H9 (cell line): ENCODE results near the gene CDH26. TPM values are rescaled to one million over a fixed set of nuclear protein-coding genes. Genes with fewer than 3 reads are reported as not detected.

Experiments
- DNase-seq: peaks from one replicate; pipeline ENCODE4 v3.0.0-alpha.2; 2017
- H2AFZ ChIP-seq: one replicate; pipeline ENCODE4 v1.6.1; 2013; ENCODE audit warnings: mild to moderate bottlenecking, low read length, control low read depth, moderate library complexity
- H2AK5ac ChIP-seq: 2 replicates; pipeline ENCODE4 v1.6.1; 2013; ENCODE audit warnings: low read length, control low read depth, mixed read lengths; ENCODE audit not compliant: insufficient read length
- H2BK120ac ChIP-seq: one replicate; pipeline ENCODE4 v1.6.1; 2013; ENCODE audit warnings: low read depth, mild to moderate bottlenecking, low read length, control low read depth, inconsistent platforms; ENCODE audit not compliant: poor library complexity, severe bottlenecking
- H2BK12ac ChIP-seq: 2 replicates; pipeline ENCODE4 v1.6.1; 2013; ENCODE audit warnings: low read length, control low read depth, mixed read lengths, low read depth; ENCODE audit not compliant: insufficient read length
- H2BK15ac ChIP-seq: 2 replicates; pipeline ENCODE4 v1.6.1; 2013; ENCODE audit warnings: low read depth, low read length, control low read depth
- H2BK20ac ChIP-seq: one replicate; pipeline ENCODE4 v1.6.1; 2013; ENCODE audit warnings: low read depth, mild to moderate bottlenecking, low read length, control low read depth, inconsistent platforms; ENCODE audit not compliant: poor library complexity, severe bottlenecking
- H2BK5ac ChIP-seq: 2 replicates; pipeline ENCODE4 v1.6.1; 2013; ENCODE audit warnings: low read length, control low read depth, mixed read lengths; ENCODE audit not compliant: insufficient read length
- H3K14ac ChIP-seq: 2 replicates; pipeline ENCODE4 v1.6.1; 2013; ENCODE audit warnings: low read length, control low read depth; ENCODE audit not compliant: insufficient read depth
- H3K18ac ChIP-seq: 2 replicates; pipeline ENCODE4 v1.6.1; 2013; ENCODE audit warnings: low read depth, mild to moderate bottlenecking, mixed read lengths, low read length, control low read depth; ENCODE audit not compliant: insufficient read length
- H3K23ac ChIP-seq: 2 replicates; pipeline ENCODE4 v1.6.1; 2013; ENCODE audit warnings: low read length, control low read depth, mixed read lengths, low read depth; ENCODE audit not compliant: insufficient read length
- H3K23me2 ChIP-seq: 2 replicates; pipeline ENCODE4 v1.6.1; 2013; ENCODE audit warnings: low read depth, mild to moderate bottlenecking, mixed read lengths, low read length, control low read depth; ENCODE audit not compliant: insufficient read length, poor library complexity, severe bottlenecking
- H3K27ac ChIP-seq: 2 replicates; pipeline ENCODE4 v1.5.1; 2013; ENCODE audit warnings: low read length, control low read depth, mixed read lengths, low read depth; ENCODE audit not compliant: insufficient read length
- H3K27me3 ChIP-seq: 2 replicates; pipeline ENCODE4 v1.6.1; 2013; ENCODE audit warnings: low read length, control low read depth, inconsistent platforms; ENCODE audit not compliant: insufficient read depth
- H3K4ac ChIP-seq: 2 replicates; pipeline ENCODE4 v1.6.1; 2013; ENCODE audit warnings: low read depth, mild to moderate bottlenecking, control low read depth, inconsistent platforms, low read length, moderate library complexity
- H3K4me1 ChIP-seq: 2 replicates; pipeline ENCODE4 v1.6.1; 2013; ENCODE audit warnings: low read length, control low read depth, inconsistent platforms; ENCODE audit not compliant: insufficient read depth
- H3K4me2 ChIP-seq: 2 replicates; pipeline ENCODE4 v1.6.1; 2013; ENCODE audit warnings: low read length, control low read depth, mixed read lengths; ENCODE audit not compliant: insufficient read length, insufficient read depth
- H3K56ac ChIP-seq: 2 replicates; pipeline ENCODE4 v1.6.1; 2013; ENCODE audit warnings: low read depth, mild to moderate bottlenecking, mixed read lengths, low read length, control low read depth; ENCODE audit not compliant: insufficient read length
- H3K79me1 ChIP-seq: 2 replicates; pipeline ENCODE4 v1.6.1; 2013; ENCODE audit warnings: low read depth, mild to moderate bottlenecking, moderate library complexity, low read length, control low read depth, inconsistent platforms; ENCODE audit not compliant: insufficient read depth, poor library complexity, severe bottlenecking
- H3K79me2 ChIP-seq: 2 replicates; pipeline ENCODE4 v1.6.1; 2013; ENCODE audit warnings: low read length, control low read depth, inconsistent platforms; ENCODE audit not compliant: insufficient read depth
- H3K9ac ChIP-seq: 2 replicates; pipeline ENCODE4 v1.6.1; 2013; ENCODE audit warnings: low read length, control low read depth, mixed read lengths; ENCODE audit not compliant: insufficient read length; ENCODE audit errors: extremely low read depth
- H3K9me3 ChIP-seq: one replicate; pipeline ENCODE4 v1.6.1; 2013; ENCODE audit warnings: low read depth, low read length, inconsistent platforms; ENCODE audit not compliant: control insufficient read depth
- H3T11ph ChIP-seq: one replicate; pipeline ENCODE4 v1.6.1; 2013; ENCODE audit warnings: mild to moderate bottlenecking, low read length, control low read depth, inconsistent platforms
- H4K20me1 ChIP-seq: one replicate; pipeline ENCODE4 v1.6.1; 2013; ENCODE audit not compliant: control insufficient read depth, insufficient read length, insufficient read depth
- H4K5ac ChIP-seq: 2 replicates; pipeline ENCODE4 v1.6.1; 2013; ENCODE audit warnings: low read depth, mild to moderate bottlenecking, mixed read lengths, low read length, control low read depth; ENCODE audit not compliant: insufficient read length
- H4K8ac ChIP-seq: replicated peaks from 2 replicates; pipeline ENCODE4 v1.6.1; 2013; ENCODE audit warnings: low read length, control low read depth, mixed read lengths, low read depth; ENCODE audit not compliant: insufficient read length
- H4K91ac ChIP-seq: 2 replicates; pipeline ENCODE4 v1.6.1; 2013; ENCODE audit warnings: low read depth, mild to moderate bottlenecking, moderate library complexity, mixed read lengths, low read length, control low read depth; ENCODE audit not compliant: insufficient read length
- H3K27ac Mint-ChIP-seq, 3 experiments: 2 replicates in 2 of 3; 3 replicates in 1 of 3; pipeline ENCODE4 v1.8.0; 2020 to 2021; ENCODE audit warnings: mixed read lengths in 3 of 3, mild to moderate bottlenecking in 1 of 3, moderate library complexity in 1 of 3
- H3K27me3 Mint-ChIP-seq: 2 replicates; pipeline ENCODE4 v1.8.0; 2021; ENCODE audit warnings: low read depth, mild to moderate bottlenecking, moderate library complexity, mixed read lengths
- H3K36me3 Mint-ChIP-seq, 3 experiments: 2 replicates in 2 of 3; 3 replicates in 1 of 3; pipeline ENCODE4 v1.8.0; 2020 to 2021; ENCODE audit warnings: low read depth in 3 of 3, mixed read lengths in 3 of 3; ENCODE audit not compliant: insufficient read depth in 1 of 3
- H3K4me1 Mint-ChIP-seq, 2 experiments: 2 replicates each; pipeline ENCODE4 v1.8.0; 2020; ENCODE audit warnings: mixed read lengths in 2 of 2
- H3K4me3 Mint-ChIP-seq, 2 experiments: 2 replicates in 1 of 2; 3 replicates in 1 of 2; pipeline ENCODE4 v1.8.0; 2020 to 2021; ENCODE audit warnings: mild to moderate bottlenecking in 2 of 2, mixed read lengths in 2 of 2, moderate library complexity in 1 of 2
- H3K9me3 Mint-ChIP-seq, 2 experiments: 2 replicates in 1 of 2; 3 replicates in 1 of 2; pipeline ENCODE4 v1.8.0; 2020; ENCODE audit warnings: mild to moderate bottlenecking in 2 of 2, mixed read lengths in 2 of 2, moderate library complexity in 1 of 2
- whole genome bisulfite sequencing: extraction: QIAGEN DNeasy Blood & Tissue Kit; methylation state at CpG from one replicate; pipeline ENCODE4 v1.1.7; 2013; ENCODE audit warnings: missing lambda C conversion rate, low lambda C conversion rate, mixed read lengths; ENCODE audit not compliant: insufficient read length; ENCODE audit errors: extremely low coverage; 5-methylcytosine and 5-hydroxymethylcytosine counted together
- total RNA-seq: library from RNA; stranded (reverse); gene quantifications from 2 replicates; pipeline ENCODE4 v1.2.1, GENCODE V29; 2021
- TF ChIP-seq, protein P1 (sequence below): fragments of 200-600 bp; sonication (generic); conservative IDR thresholded peaks from 3 replicates; pipeline ENCODE4 v1.8.0; 2021; ENCODE audit warnings: antibody characterized with exemption, mild to moderate bottlenecking

CDH26 gene
- total RNA-seq, 1 experiment from 2014 or later: 0.79 TPM

DNA sequence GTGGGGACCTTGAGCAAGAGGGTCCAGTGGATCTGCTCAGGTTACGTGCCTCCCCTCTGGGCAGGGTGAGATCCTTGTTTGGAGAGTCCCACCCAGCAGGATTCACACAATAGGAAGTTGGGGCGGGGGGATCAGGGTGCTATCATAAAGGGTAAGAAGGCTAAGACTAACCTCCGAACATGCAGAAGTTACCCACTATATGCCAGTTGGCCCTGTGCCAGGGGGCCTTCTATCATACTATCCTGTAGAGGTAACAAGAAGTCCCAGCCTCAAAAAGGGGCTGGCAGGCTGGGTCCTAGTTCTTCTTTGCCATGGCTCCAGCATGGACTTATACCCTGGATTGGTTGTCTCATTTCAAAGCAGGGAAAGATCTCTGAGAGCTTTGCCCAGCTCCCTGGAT, 94.1 kb downstream of the CDH26 start:
- Mint-ChIP-seq H3K27ac (no peak overlapping the region), H3K4me1 (peaks cover 0 to 2% of the 10 kb centered on the region in 2 experiments; a peak in 1 of 4 replicates), H3K27me3 (peaks cover 4% of the 10 kb centered on the region), H3K4me3 (no peak overlapping the region), H3K9me3 (no peaks in the 10 kb centered on the region; a peak in 1 of 5 replicates), H3K36me3 (no peaks in the 10 kb centered on the region; a peak in 1 of 7 replicates)
- Histone ChIP-seq H3K27ac (no peak overlapping the region), H2BK5ac (no peak overlapping the region), H2AK5ac (no peak overlapping the region), H3K4ac (no peak overlapping the region), H2AFZ (no peak overlapping the region), H3K18ac (no peak overlapping the region), H2BK15ac (no peak overlapping the region), H4K20me1 (no peaks in the 10 kb centered on the region), H3K56ac (no peak overlapping the region), H3K79me1 (no peaks in the 10 kb centered on the region), H2BK12ac (no peak overlapping the region), H4K91ac (no peak overlapping the region), H2BK20ac (no peak overlapping the region), H3K4me2 (no peak overlapping the region), H4K5ac (no peak overlapping the region), H3K14ac (no peak overlapping the region), H3K27me3 (no peaks in the 10 kb centered on the region), H3T11ph (no peak overlapping the region), H2BK120ac (no peak overlapping the region), H3K23me2 (no peaks in the 10 kb centered on the region), H3K9ac (no peak overlapping the region), H3K23ac (no peak overlapping the region), H3K9me3 (no peaks in the 10 kb centered on the region), H3K4me1 (no peaks in the 10 kb centered on the region), H4K8ac (no peak overlapping the region), H3K79me2 (no peaks in the 10 kb centered on the region)
- no peak for DNase-seq
- TF ChIP-seq, protein P1, sequence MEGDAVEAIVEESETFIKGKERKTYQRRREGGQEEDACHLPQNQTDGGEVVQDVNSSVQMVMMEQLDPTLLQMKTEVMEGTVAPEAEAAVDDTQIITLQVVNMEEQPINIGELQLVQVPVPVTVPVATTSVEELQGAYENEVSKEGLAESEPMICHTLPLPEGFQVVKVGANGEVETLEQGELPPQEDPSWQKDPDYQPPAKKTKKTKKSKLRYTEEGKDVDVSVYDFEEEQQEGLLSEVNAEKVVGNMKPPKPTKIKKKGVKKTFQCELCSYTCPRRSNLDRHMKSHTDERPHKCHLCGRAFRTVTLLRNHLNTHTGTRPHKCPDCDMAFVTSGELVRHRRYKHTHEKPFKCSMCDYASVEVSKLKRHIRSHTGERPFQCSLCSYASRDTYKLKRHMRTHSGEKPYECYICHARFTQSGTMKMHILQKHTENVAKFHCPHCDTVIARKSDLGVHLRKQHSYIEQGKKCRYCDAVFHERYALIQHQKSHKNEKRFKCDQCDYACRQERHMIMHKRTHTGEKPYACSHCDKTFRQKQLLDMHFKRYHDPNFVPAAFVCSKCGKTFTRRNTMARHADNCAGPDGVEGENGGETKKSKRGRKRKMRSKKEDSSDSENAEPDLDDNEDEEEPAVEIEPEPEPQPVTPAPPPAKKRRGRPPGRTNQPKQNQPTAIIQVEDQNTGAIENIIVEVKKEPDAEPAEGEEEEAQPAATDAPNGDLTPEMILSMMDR: no peak
- WGBS: no CpG with 5 or more reads among the region's 3 CpGs
